OCI-LY1 (cell line): ENCODE measurements around the gene PACS2.

Experiments
- H2AFZ ChIP-seq: fragments of 200-600 bp; sonication (generic), shearing (Covaris generic); 2 replicates; pipeline ENCODE4 v1.6.0; 2014; ENCODE audit warnings: antibody characterized with exemption, mild to moderate bottlenecking, low read length
- H3F3A ChIP-seq: fragments of 200-600 bp; sonication (generic), shearing (Covaris generic); 2 replicates; pipeline ENCODE4 v1.6.0; 2014; ENCODE audit warnings: mild to moderate bottlenecking, antibody characterized with exemption, low read length, moderate library complexity; ENCODE audit not compliant: insufficient read depth
- H3K27ac ChIP-seq: fragments of 200-600 bp; sonication (generic); 2 replicates; pipeline ENCODE4 v1.5.1; 2014; ENCODE audit warnings: low read length, mixed run types, mild to moderate bottlenecking, low read depth; ENCODE audit not compliant: poor library complexity, severe bottlenecking
- H3K27me3 ChIP-seq: fragments of 200-600 bp; sonication (generic); 2 replicates; pipeline ENCODE4 v1.6.0; 2014; ENCODE audit warnings: antibody characterized with exemption, mild to moderate bottlenecking, low read length, moderate library complexity; ENCODE audit not compliant: insufficient read depth
- H3K36me3 ChIP-seq: fragments of 200-600 bp; sonication (generic); 2 replicates; pipeline ENCODE4 v1.6.1; 2014; ENCODE audit warnings: mild to moderate bottlenecking, antibody characterized with exemption, low read length, moderate library complexity, mixed read lengths; ENCODE audit not compliant: insufficient read depth
- H3K4me1 ChIP-seq: fragments of 200-600 bp; sonication (generic); 2 replicates; pipeline ENCODE4 v1.5.1; 2014; ENCODE audit warnings: mild to moderate bottlenecking, low read length, moderate library complexity; ENCODE audit not compliant: insufficient read depth, severe bottlenecking
- H3K4me2 ChIP-seq: fragments of 200-600 bp; sonication (generic), shearing (Covaris generic); 2 replicates; pipeline ENCODE4 v1.6.1; 2014; ENCODE audit warnings: low read length
- H3K4me3 ChIP-seq: fragments of 200-600 bp; sonication (generic); 2 replicates; pipeline ENCODE4 v1.5.1; 2014; ENCODE audit warnings: low read length, low read depth, mild to moderate bottlenecking, mixed read lengths; ENCODE audit not compliant: poor library complexity, severe bottlenecking
- H3K79me2 ChIP-seq: fragments of 200-600 bp; shearing (Covaris generic); 2 replicates; pipeline ENCODE4 v1.6.1; 2016; ENCODE audit warnings: mixed run types, low read length, mixed read lengths; ENCODE audit not compliant: insufficient read depth
- H3K9ac ChIP-seq: fragments of 200-600 bp; sonication (generic), shearing (Covaris generic); 2 replicates; pipeline ENCODE4 v1.6.1; 2014; ENCODE audit warnings: mild to moderate bottlenecking, low read length, mixed read lengths
- H3K9me2 ChIP-seq: fragments of 200-600 bp; sonication (generic), shearing (Covaris generic); 2 replicates; pipeline ENCODE4 v1.6.1; 2014; ENCODE audit warnings: low read depth, mild to moderate bottlenecking, low read length, mixed read lengths
- H3K9me3 ChIP-seq: fragments of 200-600 bp; shearing (Covaris generic); 2 replicates; pipeline ENCODE4 v1.6.1; 2014; ENCODE audit warnings: low read length, mixed read lengths
- H4K20me1 ChIP-seq: fragments of 200-600 bp; sonication (generic), shearing (Covaris generic); 2 replicates; pipeline ENCODE4 v1.6.0; 2016; ENCODE audit warnings: mild to moderate bottlenecking, low read length; ENCODE audit not compliant: insufficient read depth
- EZH2 ChIP-seq: fragments of 200-600 bp; sonication (generic), shearing (Covaris generic); IDR thresholded peaks from 2 replicates; pipeline ENCODE4 v1.8.0; 2017; ENCODE audit warnings: borderline replicate concordance, mixed run types, mild to moderate bottlenecking, antibody characterized with exemption, low read length, moderate library complexity, mixed read lengths
- TF ChIP-seq, protein P1 (sequence below): fragments of 200-600 bp; sonication (generic), shearing (Covaris generic); IDR thresholded peaks from 2 replicates; pipeline ENCODE4 v1.5.1; 2017; ENCODE audit warnings: mild to moderate bottlenecking, antibody characterized with exemption, low read length, moderate library complexity, mixed read lengths

Gene PACS2

DNA sequence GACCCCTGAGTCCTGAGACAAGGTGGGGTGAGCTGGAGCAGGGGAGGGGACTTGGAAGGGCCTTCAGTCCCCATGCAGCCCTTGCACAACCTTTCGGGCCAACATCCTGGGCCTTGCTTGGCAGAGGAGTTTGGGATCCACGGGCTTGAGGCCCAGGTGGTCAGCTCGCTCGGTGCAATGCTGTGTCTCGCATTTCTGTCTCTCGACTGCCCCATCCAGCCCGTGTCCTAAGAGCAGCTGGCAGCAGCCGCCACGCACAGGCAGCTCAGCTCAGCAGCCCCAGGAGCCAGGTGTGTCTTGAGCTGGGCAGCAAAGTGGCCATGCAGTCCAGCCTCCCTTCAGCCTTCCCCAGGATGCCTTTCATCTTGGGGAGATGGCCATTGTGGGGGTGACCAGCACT is 10.8 kb downstream of the PACS2 start:
- Histone ChIP-seq H3K4me1 (no peaks in the 10 kb centered on the region), H2AFZ (no peak overlapping the region), H3K36me3 (no peaks in the 10 kb centered on the region), H3K9me2 (no peaks in the 10 kb centered on the region), H4K20me1 (no peaks in the 10 kb centered on the region), H3K9me3 (no peaks in the 10 kb centered on the region), H3K4me3 (no peak overlapping the region), H3K27ac (no peak overlapping the region), H3K79me2 (no peaks in the 10 kb centered on the region), H3K9ac (no peak overlapping the region), H3K27me3 (no peaks in the 10 kb centered on the region), H3K4me2 (no peak overlapping the region), H3F3A (no peaks in the 10 kb centered on the region)
- no peak for TF ChIP-seq EZH2
- TF ChIP-seq, protein P1, sequence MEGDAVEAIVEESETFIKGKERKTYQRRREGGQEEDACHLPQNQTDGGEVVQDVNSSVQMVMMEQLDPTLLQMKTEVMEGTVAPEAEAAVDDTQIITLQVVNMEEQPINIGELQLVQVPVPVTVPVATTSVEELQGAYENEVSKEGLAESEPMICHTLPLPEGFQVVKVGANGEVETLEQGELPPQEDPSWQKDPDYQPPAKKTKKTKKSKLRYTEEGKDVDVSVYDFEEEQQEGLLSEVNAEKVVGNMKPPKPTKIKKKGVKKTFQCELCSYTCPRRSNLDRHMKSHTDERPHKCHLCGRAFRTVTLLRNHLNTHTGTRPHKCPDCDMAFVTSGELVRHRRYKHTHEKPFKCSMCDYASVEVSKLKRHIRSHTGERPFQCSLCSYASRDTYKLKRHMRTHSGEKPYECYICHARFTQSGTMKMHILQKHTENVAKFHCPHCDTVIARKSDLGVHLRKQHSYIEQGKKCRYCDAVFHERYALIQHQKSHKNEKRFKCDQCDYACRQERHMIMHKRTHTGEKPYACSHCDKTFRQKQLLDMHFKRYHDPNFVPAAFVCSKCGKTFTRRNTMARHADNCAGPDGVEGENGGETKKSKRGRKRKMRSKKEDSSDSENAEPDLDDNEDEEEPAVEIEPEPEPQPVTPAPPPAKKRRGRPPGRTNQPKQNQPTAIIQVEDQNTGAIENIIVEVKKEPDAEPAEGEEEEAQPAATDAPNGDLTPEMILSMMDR: no peak

DNA sequence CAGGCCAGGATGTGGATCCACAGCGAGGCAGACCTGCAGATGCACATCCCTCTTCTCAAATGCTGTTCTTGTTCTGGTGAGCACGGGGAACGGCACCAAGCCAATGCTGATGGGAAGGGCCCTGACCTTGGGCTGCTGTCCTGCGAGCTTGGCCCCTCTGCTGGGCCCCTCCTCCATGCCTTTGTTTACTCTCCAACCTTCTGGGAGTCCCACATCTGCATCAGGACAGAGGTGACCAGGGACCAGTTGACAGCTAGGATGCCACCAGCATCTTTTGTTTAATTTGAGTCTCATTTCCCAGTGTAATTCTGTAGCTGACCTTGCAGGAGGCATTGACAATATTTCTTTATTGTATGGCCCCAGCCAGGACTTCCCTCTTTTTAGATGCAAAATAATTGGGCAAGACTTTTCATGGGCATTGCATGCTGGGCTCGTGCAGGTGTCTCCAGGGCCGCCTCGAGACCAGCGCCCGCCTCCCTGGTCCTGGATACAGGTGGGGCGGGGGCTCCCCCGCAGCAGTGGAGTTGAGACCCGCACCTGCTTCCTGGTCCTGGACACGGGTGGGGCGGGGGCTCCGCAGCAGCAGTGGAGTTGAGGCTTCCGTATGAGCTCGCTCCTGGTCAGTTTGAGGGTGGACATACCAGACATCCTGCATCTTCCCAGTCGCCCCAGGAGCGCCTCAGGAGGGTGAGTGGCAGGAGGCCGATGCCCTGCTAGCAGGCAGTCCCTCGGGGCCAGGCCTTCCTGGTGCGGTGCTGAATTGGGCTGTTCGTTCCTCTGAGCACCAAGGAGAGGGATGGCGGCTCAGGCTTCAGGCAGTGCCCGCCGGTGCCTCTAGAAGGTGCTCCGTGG is 11.4 kb downstream of the PACS2 start:
- H4K20me1 ChIP-seq: no peaks in the 10 kb centered on the region
- H2AFZ ChIP-seq: no peak overlapping the region
- no peak overlapping the region for H3K9ac ChIP-seq
- H3K27me3 ChIP-seq: no peaks in the 10 kb centered on the region
- H3K79me2 ChIP-seq: no peaks in the 10 kb centered on the region
- H3K27ac ChIP-seq: no peak overlapping the region
- no peak overlapping the region for H3K4me3 ChIP-seq
- H3F3A ChIP-seq: no peaks in the 10 kb centered on the region
- no peaks in the 10 kb centered on the region for H3K9me3 ChIP-seq
- TF ChIP-seq, protein P1: no peak
- no peak for TF ChIP-seq EZH2
- H3K36me3 ChIP-seq: no peaks in the 10 kb centered on the region
- H3K4me2 ChIP-seq: no peak overlapping the region
- H3K4me1 ChIP-seq: no peaks in the 10 kb centered on the region
- no peaks in the 10 kb centered on the region for H3K9me2 ChIP-seq

DNA sequence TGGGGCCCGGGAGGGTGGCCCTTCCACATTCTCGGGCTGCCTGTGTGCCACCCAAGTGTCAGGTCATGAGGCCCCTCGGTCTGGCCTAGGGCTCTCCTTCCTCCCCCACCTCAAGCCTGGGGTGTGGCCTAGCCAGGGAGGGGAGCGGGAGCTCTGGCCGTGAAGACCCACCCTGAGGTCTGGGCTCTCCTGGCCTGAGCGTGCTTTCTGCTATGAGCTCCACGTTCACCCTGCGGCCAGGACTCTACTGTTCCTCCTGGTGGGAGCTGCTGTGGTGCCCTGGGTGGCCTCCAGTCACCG is 12.0 kb downstream of the PACS2 start:
- no peaks in the 10 kb centered on the region for H3K79me2 ChIP-seq
- no peaks in the 10 kb centered on the region for H3K9me2 ChIP-seq
- no peaks in the 10 kb centered on the region for H3K4me1 ChIP-seq
- TF ChIP-seq, protein P1: no peak
- no peak for TF ChIP-seq EZH2
- H3K27me3 ChIP-seq: no peaks in the 10 kb centered on the region
- H3K36me3 ChIP-seq: no peaks in the 10 kb centered on the region
- H3K4me3 ChIP-seq: no peak overlapping the region
- no peaks in the 10 kb centered on the region for H3K9me3 ChIP-seq
- H3K4me2 ChIP-seq: no peak overlapping the region
- no peaks in the 10 kb centered on the region for H4K20me1 ChIP-seq
- H2AFZ ChIP-seq: no peak overlapping the region
- no peak overlapping the region for H3K27ac ChIP-seq
- H3K9ac ChIP-seq: no peak overlapping the region
- H3F3A ChIP-seq: no peaks in the 10 kb centered on the region
